Measurements from ENCODE around the gene FBXL16.

DNA sequence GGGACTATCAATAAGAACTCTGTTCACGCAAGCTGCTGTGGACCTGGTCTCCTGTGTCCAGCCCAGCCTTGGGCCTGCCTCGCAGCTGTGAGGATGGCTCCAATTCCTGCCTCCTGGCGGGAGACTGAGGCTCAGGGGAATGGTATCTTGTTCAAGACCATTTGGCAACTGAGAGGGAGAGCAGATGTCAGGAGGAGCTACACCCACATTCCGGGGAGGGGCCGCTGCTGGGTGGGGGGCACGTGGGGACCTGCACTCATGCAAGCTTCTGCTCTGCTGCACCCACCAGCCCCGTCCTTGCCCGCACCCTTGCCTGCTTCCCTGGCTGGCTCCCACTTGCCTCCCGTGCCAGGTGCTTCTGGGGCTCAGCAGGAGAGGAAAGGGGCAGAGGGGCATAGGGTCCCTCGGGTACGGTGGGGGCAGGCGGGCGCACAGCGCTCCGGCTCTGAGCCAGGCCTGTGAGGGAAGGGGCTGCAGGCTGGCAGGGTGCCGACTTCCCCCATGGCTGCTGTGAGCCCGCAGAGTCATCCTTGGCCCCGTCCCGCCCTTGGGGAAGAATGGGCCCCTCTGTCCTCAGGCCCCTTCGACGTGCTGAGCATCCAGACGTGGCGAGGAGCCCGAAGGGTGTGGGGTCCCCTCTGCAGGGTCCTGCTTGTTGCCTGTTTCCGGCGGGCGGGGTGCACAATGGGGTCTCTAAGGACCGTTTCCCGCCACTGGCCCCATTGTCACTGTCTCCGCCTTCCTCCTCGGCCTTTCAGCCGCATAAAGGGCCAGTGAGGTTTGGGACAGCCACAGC, 12.0 kb upstream of the FBXL16 start:
- TF ChIP-seq CTCF (IDR thresholded peaks at IDR 0.05; ENCODE audit: insufficient read depth, low read length) (no peak), POLR2AphosphoS5 (IDR thresholded peaks at IDR 0.05; ENCODE audit: low read depth) (no peak), GABPA (IDR thresholded peaks at IDR 0.05; ENCODE audit: low read depth) (no peak), SPI1 (IDR thresholded peaks at IDR 0.05; ENCODE audit: borderline replicate concordance, low read depth) (no peak)
- TF ChIP-seq, protein P1, sequence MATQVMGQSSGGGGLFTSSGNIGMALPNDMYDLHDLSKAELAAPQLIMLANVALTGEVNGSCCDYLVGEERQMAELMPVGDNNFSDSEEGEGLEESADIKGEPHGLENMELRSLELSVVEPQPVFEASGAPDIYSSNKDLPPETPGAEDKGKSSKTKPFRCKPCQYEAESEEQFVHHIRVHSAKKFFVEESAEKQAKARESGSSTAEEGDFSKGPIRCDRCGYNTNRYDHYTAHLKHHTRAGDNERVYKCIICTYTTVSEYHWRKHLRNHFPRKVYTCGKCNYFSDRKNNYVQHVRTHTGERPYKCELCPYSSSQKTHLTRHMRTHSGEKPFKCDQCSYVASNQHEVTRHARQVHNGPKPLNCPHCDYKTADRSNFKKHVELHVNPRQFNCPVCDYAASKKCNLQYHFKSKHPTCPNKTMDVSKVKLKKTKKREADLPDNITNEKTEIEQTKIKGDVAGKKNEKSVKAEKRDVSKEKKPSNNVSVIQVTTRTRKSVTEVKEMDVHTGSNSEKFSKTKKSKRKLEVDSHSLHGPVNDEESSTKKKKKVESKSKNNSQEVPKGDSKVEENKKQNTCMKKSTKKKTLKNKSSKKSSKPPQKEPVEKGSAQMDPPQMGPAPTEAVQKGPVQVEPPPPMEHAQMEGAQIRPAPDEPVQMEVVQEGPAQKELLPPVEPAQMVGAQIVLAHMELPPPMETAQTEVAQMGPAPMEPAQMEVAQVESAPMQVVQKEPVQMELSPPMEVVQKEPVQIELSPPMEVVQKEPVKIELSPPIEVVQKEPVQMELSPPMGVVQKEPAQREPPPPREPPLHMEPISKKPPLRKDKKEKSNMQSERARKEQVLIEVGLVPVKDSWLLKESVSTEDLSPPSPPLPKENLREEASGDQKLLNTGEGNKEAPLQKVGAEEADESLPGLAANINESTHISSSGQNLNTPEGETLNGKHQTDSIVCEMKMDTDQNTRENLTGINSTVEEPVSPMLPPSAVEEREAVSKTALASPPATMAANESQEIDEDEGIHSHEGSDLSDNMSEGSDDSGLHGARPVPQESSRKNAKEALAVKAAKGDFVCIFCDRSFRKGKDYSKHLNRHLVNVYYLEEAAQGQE (IDR thresholded peaks at IDR 0.05; ENCODE audit: insufficient replicate concordance, low read depth), result no peak

Measured in HL-60 (cell line).